Mammary epithelial cell (primary cell): ENCODE measurements around the gene CYB561A3.

Source experiments
- EZH2 ChIP-seq: IDR thresholded peaks from 2 replicates; pipeline ENCODE4 v1.6.1; 2012; ENCODE audit warnings: low read length, inconsistent platforms, borderline replicate concordance
- TF ChIP-seq, protein P1 (sequence below), 2 donors: IDR thresholded peaks in 1 of 2; conservative IDR thresholded peaks in 1 of 2; 2 replicates each; pipeline ENCODE4 v1.5.1; 2011 to 2012; ENCODE audit warnings: inconsistent platforms in 2 of 2, low read length in 2 of 2, mild to moderate bottlenecking in 2 of 2, control low read depth in 1 of 2, low read depth in 1 of 2; ENCODE audit not compliant: insufficient read depth in 1 of 2; ENCODE audit errors: extremely low read depth in 1 of 2

DNA sequence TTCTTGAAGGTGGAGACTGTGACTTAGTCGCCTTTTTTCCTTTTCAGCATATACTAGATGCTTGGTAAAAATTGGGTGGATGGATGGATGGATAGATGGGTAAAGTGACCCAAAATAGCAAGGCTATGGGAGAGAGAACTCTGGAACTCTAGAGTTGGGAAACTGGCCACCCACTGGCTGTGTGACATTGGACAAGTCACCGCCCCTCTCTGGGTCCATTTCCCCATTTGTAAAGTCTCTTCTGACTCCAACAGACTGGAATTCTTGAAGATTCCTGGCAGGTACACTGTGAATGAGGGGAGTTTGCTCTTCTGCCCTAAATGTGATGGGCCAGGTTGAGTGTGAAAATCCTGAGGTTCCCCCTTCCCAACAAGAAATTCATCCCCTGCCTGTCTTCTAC lies 20.7 kb downstream of the CYB561A3 start:
- TF ChIP-seq, protein P1, sequence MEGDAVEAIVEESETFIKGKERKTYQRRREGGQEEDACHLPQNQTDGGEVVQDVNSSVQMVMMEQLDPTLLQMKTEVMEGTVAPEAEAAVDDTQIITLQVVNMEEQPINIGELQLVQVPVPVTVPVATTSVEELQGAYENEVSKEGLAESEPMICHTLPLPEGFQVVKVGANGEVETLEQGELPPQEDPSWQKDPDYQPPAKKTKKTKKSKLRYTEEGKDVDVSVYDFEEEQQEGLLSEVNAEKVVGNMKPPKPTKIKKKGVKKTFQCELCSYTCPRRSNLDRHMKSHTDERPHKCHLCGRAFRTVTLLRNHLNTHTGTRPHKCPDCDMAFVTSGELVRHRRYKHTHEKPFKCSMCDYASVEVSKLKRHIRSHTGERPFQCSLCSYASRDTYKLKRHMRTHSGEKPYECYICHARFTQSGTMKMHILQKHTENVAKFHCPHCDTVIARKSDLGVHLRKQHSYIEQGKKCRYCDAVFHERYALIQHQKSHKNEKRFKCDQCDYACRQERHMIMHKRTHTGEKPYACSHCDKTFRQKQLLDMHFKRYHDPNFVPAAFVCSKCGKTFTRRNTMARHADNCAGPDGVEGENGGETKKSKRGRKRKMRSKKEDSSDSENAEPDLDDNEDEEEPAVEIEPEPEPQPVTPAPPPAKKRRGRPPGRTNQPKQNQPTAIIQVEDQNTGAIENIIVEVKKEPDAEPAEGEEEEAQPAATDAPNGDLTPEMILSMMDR (conservative IDR thresholded peaks at IDR 0.05 in 1 of 2, IDR thresholded peaks at IDR 0.05 in 1 of 2; ENCODE audit: extremely low read depth in 1 of 2, insufficient read depth in 1 of 2, low read depth in 1 of 2, low read length in 2 of 2): no peak
- no peak for TF ChIP-seq EZH2
